ENCODE data around the gene DUSP12.

GRCh38 chr1:161735837-161736236 lies 13.7 kb upstream of the DUSP12 start:
- TF ChIP-seq CTCF (IDR thresholded peaks at IDR 0.05) = no peak
- no peak for TF ChIP-seq POLR2A (IDR thresholded peaks at IDR 0.05)

Measured in vagina (tissue), 2 donors.